ENCODE measurements around the gene EPB41L2. TPM values are rescaled to one million over a fixed set of nuclear protein-coding genes. Genes with fewer than 3 reads are reported as not detected.

Gene EPB41L2
- total and polyA plus RNA-seq, 2 experiments from 2014 or later, result 27.4 to 35.8 TPM

DNA sequence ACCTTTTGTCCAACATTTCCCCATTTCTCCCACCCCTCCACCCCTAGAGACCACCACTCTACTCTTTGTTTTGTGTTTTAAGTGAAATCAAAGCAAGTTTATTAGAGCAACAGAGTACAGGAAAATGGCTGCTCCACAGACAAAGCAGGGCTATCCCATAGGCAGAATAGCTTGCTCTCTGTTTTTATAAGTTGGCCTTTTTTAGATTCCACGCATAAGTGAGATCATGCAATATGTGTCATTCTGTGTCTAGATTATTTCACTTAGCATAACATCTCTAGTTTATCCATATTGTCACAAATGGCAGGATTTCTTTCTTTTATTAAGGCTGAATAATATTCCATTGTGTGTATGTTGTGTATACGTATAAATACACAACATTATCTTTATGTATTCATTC lies 266.0 kb downstream of the EPB41L2 start:
- H3K4me2 ChIP-seq, result no peak overlapping the region
- no peaks in the 10 kb centered on the region for H3K4me1 ChIP-seq (ENCODE audit: insufficient read depth)
- H3K9me3 ChIP-seq (ENCODE audit: low read depth), result no peaks in the 10 kb centered on the region
- TF ChIP-seq, protein P1, sequence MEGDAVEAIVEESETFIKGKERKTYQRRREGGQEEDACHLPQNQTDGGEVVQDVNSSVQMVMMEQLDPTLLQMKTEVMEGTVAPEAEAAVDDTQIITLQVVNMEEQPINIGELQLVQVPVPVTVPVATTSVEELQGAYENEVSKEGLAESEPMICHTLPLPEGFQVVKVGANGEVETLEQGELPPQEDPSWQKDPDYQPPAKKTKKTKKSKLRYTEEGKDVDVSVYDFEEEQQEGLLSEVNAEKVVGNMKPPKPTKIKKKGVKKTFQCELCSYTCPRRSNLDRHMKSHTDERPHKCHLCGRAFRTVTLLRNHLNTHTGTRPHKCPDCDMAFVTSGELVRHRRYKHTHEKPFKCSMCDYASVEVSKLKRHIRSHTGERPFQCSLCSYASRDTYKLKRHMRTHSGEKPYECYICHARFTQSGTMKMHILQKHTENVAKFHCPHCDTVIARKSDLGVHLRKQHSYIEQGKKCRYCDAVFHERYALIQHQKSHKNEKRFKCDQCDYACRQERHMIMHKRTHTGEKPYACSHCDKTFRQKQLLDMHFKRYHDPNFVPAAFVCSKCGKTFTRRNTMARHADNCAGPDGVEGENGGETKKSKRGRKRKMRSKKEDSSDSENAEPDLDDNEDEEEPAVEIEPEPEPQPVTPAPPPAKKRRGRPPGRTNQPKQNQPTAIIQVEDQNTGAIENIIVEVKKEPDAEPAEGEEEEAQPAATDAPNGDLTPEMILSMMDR (IDR thresholded peaks at IDR 0.05; ENCODE audit: poor library complexity), result no peak
- TF ChIP-seq EZH2 (IDR thresholded peaks at IDR 0.05; ENCODE audit: borderline replicate concordance), result no peak
- TF ChIP-seq EZH2phosphoT487 (IDR thresholded peaks at IDR 0.05; ENCODE audit: low read depth, severe bottlenecking, unreplicated experiment), result no peak
- no peak for DNase-seq (ENCODE audit: low spot score)
- H4K20me1 ChIP-seq (ENCODE audit: insufficient read depth, poor library complexity, severe bottlenecking), result no peaks in the 10 kb centered on the region
- H3K9me2 ChIP-seq (replicated peaks; ENCODE audit: insufficient read depth), result no peaks in the 10 kb centered on the region
- H3K4me3 ChIP-seq, result no peak overlapping the region
- no peak overlapping the region for H3K27ac ChIP-seq
- WGBS (ENCODE audit: low lambda C conversion rate, missing lambda C conversion rate), result 96% methylated on average over 2 of the region's 2 CpGs
- H3K27me3 ChIP-seq, result no peaks in the 10 kb centered on the region
- no peak overlapping the region for H2AFZ ChIP-seq
- H3K36me3 ChIP-seq (replicated peaks; ENCODE audit: insufficient read depth, low read depth), result no peaks in the 10 kb centered on the region
- H3K79me2 ChIP-seq, result no peaks in the 10 kb centered on the region

DNA sequence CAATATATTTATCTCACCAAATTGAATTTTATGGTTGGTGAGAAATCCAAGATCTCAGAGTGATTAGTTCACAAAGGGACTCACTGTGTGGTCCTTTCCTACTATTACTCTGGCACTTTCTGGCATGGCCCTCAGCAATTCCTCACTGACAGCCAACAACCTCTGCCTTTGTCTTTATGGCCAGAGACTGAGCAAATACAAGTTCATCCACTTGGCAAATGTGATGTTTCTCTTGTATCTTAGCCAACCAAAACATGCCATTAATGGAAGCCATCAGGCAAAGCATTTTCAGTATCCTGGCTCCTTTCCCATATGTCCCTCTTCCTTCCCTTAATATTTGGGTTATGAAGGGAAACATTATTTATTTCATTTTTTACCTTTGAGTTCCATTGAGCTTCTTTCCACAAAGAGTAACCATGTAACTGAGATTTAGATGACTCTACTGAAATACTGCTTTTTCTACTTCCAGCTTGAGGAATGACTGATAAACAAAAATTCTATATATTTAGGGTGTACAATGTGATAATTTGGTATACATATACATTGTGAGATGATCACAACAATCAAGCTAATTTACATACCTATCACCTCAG lies 266.6 kb downstream of the EPB41L2 start:
- H3K4me1 ChIP-seq (ENCODE audit: insufficient read depth), result no peaks in the 10 kb centered on the region
- no peaks in the 10 kb centered on the region for H3K9me3 ChIP-seq (ENCODE audit: low read depth)
- H3K27ac ChIP-seq, result peak overlapping the region; percentile 53
- no peak overlapping the region for H3K4me2 ChIP-seq
- H3K79me2 ChIP-seq, result no peaks in the 10 kb centered on the region
- no peak overlapping the region for H3K4me3 ChIP-seq
- TF ChIP-seq EZH2 (IDR thresholded peaks at IDR 0.05; ENCODE audit: borderline replicate concordance) (no peak), EZH2phosphoT487 (IDR thresholded peaks at IDR 0.05; ENCODE audit: low read depth, severe bottlenecking, unreplicated experiment) (no peak)
- TF ChIP-seq, protein P1 (IDR thresholded peaks at IDR 0.05; ENCODE audit: poor library complexity), result no peak
- no peaks in the 10 kb centered on the region for H3K27me3 ChIP-seq
- DNase-seq (ENCODE audit: low spot score), result no peak
- H3K9me2 ChIP-seq (replicated peaks; ENCODE audit: insufficient read depth), result no peaks in the 10 kb centered on the region
- no peak overlapping the region for H2AFZ ChIP-seq
- no peaks in the 10 kb centered on the region for H4K20me1 ChIP-seq (ENCODE audit: insufficient read depth, poor library complexity, severe bottlenecking)
- H3K36me3 ChIP-seq (replicated peaks; ENCODE audit: insufficient read depth, low read depth), result no peaks in the 10 kb centered on the region

DNA sequence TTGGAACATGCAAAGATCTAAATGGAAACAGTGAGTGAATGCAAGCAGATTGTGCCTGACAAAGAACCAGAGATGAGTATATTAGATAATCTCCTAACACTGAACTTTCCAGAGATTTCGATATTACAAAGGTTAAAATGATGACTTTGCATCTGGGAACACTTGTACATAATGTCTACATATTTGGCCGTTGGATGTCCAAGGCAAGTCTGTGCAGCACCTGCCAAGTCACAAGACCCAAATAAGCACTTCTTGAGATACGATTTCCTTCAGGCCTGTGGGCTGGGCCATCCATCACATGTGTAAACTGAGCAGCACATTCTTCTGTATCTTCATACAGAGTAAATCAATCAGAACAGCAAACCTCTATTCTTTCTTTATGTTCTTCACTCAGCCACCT lies 268.3 kb downstream of the EPB41L2 start:
- no peaks in the 10 kb centered on the region for H3K27me3 ChIP-seq
- H3K9me2 ChIP-seq (replicated peaks; ENCODE audit: insufficient read depth), result no peaks in the 10 kb centered on the region
- no peaks in the 10 kb centered on the region for H3K79me2 ChIP-seq
- no peak overlapping the region for H3K4me3 ChIP-seq
- H2AFZ ChIP-seq, result no peak overlapping the region
- H3K36me3 ChIP-seq (replicated peaks; ENCODE audit: insufficient read depth, low read depth), result no peaks in the 10 kb centered on the region
- no peak overlapping the region for H3K27ac ChIP-seq
- H4K20me1 ChIP-seq (ENCODE audit: insufficient read depth, poor library complexity, severe bottlenecking), result no peaks in the 10 kb centered on the region
- H3K4me1 ChIP-seq (ENCODE audit: insufficient read depth), result no peaks in the 10 kb centered on the region
- H3K4me2 ChIP-seq, result no peak overlapping the region
- H3K9me3 ChIP-seq (ENCODE audit: low read depth), result no peaks in the 10 kb centered on the region
- TF ChIP-seq EZH2phosphoT487 (IDR thresholded peaks at IDR 0.05; ENCODE audit: low read depth, severe bottlenecking, unreplicated experiment), result no peak
- 80% methylated on average over 3 of the region's 3 CpGs for WGBS (ENCODE audit: low lambda C conversion rate, missing lambda C conversion rate)
- DNase-seq (ENCODE audit: low spot score), result no peak

GRCh38 chr6:130794010-130794697 lies 268.9 kb downstream of the EPB41L2 start:
- no peaks in the 10 kb centered on the region for H3K36me3 ChIP-seq (replicated peaks; ENCODE audit: insufficient read depth, low read depth)
- WGBS (ENCODE audit: low lambda C conversion rate, missing lambda C conversion rate), result 95% methylated on average over 1 of the region's 1 CpG
- no peak overlapping the region for H3K27ac ChIP-seq
- H3K4me3 ChIP-seq, result no peak overlapping the region
- no peaks in the 10 kb centered on the region for H3K9me2 ChIP-seq (replicated peaks; ENCODE audit: insufficient read depth)
- no peaks in the 10 kb centered on the region for H3K27me3 ChIP-seq
- DNase-seq (ENCODE audit: low spot score), result no peak
- TF ChIP-seq, protein P1 (IDR thresholded peaks at IDR 0.05; ENCODE audit: poor library complexity), result no peak
- TF ChIP-seq EZH2phosphoT487 (IDR thresholded peaks at IDR 0.05; ENCODE audit: low read depth, severe bottlenecking, unreplicated experiment), result no peak
- TF ChIP-seq EZH2 (IDR thresholded peaks at IDR 0.05; ENCODE audit: borderline replicate concordance), result no peak
- no peak overlapping the region for H3K4me2 ChIP-seq
- H4K20me1 ChIP-seq (ENCODE audit: insufficient read depth, poor library complexity, severe bottlenecking), result no peaks in the 10 kb centered on the region
- no peaks in the 10 kb centered on the region for H3K79me2 ChIP-seq
- no peaks in the 10 kb centered on the region for H3K9me3 ChIP-seq (ENCODE audit: low read depth)
- no peak overlapping the region for H2AFZ ChIP-seq
- H3K4me1 ChIP-seq (ENCODE audit: insufficient read depth), result no peaks in the 10 kb centered on the region
